GM15510 (cell line): ENCODE measurements around the gene PRR7.
A peak's percentile ranks its signal among the peaks of the same experiment; 100 is the strongest.

ENCODE experiments used
- POLR2A ChIP-seq: IDR thresholded peaks from 3 replicates; pipeline ENCODE4 v1.6.1; 2011; ENCODE audit warnings: borderline replicate concordance; ENCODE audit not compliant: insufficient read length; ENCODE audit errors: extremely low read depth

PRR7 gene, protein sequence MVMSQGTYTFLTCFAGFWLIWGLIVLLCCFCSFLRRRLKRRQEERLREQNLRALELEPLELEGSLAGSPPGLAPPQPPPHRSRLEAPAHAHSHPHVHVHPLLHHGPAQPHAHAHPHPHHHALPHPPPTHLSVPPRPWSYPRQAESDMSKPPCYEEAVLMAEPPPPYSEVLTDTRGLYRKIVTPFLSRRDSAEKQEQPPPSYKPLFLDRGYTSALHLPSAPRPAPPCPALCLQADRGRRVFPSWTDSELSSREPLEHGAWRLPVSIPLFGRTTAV

DNA sequence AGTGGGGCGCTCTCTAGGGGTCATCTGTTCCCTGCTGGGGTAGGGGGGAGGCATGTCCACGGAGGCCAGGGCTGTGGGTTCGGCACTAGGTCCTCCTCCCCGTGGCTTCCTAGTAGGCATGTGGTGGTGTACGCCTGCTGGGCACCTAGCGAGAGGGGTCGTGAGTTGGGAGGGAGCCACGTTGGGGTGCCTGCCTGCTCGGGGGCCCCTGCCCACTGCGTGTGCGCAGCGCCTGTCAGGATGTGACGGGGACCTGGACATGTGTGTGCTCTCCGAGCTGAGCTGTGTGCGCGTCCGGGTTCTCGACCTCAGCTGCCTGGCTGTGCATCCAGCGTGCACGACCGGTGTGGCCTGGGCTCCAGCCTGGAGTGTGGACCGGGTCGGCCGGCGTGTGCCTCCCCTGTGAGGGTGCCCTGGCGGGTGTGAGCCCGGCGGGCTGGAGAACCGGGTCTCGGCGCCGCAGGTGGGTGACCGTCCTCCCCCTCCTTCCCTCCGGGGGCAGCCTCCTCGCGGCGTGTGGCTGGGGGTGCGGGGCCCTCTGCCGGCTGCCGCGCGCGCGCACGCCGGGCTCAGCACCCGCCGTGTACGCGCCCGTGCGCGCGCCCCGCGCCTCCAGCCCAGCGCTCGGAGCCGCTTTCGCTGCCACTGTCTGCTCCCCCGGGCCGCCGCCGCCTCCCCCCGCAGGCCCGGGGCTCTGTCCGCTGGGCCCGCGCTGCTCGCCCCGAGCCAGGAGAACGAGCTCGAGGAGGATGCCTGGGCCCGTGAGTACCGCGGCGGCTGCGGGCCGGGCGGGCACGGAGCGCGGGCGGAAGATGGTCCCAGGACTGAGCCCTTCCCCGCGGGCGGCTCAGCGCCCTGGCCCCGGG, at the start of gene PRR7:
PRR7 (plus strand) TSS at position 615 of the 866 bp plus-strand sequence. CDS start 8,254 bp downstream, outside the sequence.
- TF ChIP-seq POLR2A: peak; percentile 65

DNA sequence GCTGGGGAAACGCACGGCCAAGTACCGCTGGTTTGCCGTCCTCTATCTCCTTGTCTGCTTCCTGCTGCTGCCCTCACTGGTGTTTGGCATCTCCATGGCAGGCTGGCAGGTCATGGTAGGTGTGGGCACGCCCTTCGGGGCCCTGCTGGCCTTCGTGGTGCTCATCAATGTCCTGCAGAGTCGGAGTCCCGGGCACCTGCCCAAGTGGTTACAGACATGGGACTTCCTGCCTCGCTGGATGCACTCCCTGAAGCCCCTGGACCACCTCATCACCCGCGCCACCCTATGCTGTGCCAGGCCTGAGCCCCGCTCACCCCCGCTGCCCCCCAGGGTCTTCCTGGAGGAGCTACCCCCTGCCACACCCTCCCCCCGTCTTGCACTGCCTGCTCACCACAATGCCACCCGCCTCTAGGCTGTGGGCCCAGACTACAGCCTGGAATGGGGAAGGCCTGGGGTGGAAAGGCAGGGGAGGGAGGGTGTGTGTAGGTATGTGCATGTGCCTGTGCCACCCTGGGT, 48.7 kb upstream of the PRR7 start:
- no peak for TF ChIP-seq POLR2A

DNA sequence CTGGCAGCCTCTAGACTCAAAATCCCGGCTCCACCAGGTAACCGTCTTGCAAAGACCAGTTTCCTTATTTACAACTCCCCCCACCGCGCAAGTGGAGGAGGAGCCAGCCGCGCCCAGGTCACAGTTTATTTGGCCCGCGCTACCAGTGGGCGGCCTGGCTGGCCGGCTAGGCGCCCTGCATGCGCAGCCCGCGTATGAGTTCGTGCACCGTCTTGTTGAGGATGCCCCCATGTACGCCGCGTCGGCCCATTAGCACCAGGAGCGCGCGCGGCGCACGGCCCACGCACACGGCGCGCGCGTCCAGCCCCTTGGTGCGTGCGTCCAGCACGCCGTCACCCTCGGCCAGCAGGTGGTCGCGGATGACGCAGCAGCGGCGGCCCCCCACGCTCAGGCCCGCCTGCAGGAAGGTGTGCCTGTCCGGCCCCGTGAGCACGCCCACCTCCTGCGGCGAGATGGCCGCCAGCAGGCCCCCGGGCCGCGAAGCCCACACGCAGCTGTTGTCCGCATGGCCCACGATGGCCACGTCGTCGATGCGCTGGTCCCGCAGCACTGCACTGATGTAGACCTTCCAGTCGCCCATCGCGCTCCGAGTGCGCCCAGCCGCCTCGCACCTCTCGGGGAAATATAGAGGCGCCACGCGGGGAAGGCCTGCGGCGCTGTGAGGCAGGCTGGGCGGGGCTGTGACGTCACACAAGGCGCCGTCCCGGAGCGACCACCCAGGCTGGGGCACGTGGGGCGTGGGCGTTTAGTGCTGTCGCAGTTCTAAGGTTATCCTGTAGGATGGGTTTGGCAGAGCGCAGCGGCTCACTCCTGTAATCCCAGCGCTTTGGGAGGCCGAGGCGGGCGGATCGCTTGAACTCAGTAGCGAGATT, 46.4 kb upstream of the PRR7 start, which contains the start of gene PFN3:
PFN3 (minus strand) TSS at position 665 of the 872 bp plus-strand sequence; CDS start at position 580, 85 bp downstream.
- TF ChIP-seq POLR2A: no peak

DNA sequence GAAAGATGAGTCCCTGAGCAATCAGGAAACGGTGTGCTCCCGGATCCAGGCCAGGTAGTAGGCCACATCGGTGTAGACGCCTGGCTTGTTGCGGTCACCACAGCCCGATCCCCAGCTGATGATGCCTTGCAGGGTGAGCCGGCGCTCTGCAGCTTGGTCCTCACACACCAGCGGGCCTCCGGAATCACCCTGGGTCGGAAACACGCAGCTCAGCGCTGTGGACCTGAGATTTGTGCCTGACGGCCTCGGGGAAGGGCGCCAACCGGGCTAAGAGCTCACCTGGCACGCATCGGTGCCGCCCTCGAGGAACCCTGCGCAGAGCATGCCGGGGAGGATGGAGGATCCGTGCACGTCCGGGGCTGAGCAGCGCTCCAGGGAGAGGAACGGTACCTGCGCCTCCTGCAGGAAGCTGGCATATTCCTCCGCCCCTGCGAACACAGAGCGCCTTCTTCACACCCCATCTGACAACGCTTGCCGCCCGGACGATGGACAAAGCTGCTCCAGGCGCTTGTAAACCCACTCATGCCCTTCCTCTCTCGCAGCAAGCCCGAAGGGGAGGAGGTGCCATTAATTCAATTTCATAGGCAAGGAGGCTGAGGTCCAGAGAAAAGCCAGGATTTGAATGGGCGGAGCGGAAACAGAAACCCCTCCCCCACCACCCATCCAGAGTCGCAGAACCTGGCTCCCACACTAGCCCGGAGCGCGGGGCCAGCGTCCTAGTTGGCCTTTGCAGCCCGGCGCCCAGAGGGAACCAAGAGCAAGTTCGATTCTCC, 44.2 kb upstream of the PRR7 start:
- TF ChIP-seq POLR2A: no peak

DNA sequence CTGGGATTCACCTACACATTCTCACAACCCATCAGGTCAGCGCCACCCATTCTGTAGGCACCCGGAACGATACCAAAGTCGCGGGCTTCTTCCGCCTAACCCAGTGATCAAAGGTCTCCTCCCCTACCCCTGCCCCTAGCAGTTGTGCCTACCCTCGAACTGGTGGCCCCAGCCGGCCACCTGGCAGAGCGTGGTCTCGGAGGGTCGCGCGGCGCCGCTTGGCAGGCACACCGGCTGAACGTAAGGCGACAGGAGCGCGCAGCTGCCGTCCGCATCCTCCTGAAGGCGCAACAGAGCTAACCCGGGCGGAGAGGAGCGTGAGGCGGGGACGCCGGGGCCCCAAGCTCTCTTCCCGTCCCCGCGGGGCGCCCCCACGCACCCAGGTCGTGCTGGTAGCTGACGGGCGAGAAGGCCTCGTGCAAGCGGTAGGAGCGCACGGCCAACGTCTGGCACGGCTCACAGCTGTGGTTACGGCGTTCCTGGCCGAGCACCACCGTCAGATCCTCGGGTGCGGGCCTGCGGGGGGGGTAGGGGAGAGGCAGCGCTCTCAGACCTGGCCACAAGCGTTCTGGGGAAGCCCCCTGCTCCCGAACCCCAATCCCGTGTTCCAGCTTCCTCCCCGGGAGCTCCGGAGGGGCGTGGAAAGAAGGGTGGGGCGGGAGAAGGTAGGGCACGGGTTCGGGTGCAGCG, 43.4 kb upstream of the PRR7 start:
- no peak for TF ChIP-seq POLR2A

DNA sequence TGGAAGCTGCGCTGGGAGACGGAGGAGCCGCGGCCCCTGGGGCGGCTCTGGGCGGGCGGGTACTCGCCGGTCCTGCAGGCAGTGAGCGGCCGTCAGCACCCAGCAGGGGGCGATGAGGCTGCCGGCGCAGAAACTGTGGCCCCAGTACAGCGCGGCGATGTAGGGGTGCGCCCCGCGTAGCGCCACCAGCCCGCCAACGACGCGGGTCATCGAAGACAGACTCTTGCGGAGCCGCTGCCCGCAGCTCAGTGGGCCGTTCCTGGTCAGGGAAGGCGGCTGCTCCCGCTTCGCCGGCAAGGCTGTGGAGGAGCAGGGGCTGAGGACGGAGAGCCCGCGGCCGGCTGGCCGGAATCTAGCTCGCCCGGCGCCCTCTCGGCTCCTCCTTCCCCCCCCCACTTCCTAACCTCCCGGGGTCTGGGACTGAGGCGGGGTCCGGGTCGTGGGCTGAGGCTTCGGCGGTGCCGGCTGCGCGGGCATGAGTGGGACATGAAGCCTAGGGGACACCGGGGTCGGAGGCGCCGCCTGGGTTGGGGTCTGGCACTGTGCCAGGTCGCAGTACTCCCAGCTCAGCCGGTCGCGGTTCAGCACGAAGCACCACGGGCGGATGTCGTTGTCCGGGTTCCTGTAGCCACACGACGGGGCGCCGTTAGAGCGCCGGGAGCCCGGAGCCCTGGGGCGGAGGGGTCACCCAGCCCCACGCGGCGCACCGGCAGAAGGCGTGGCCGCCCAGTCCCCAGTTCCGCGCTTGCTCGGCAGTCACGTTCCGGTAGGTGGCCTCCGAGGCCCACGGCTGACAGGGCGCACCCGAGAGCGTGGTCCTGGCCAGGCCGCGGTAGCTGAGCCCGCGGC, 42.6 kb upstream of the PRR7 start:
- TF ChIP-seq POLR2A: peak; percentile 33

DNA sequence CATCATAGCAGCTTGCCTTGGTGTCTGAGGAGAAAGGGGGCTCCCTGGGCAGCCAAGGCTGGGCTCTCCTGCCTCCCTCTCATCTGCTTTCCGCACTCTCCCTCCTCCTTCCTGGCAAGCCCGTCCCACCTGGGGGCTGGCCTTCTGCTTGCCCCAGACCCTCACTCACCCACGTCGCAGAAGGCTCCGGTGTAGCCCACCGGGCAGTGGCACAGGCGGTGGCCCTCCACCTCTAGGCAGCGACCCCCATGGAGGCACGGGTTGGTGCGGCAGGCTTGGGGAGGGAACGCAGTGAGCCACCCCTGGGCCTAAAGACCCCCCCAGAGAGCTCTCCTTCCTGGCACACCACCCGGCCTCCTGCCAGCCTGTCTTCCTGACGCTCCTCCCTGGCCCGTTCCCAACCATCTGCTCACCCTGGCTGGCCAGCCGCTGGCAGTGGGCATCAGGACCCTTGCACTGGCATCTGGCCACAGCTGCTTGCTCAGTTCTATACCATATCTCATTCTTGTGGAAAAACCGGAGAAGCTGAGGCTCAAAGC, 41.9 kb upstream of the PRR7 start:
- no peak for TF ChIP-seq POLR2A

DNA sequence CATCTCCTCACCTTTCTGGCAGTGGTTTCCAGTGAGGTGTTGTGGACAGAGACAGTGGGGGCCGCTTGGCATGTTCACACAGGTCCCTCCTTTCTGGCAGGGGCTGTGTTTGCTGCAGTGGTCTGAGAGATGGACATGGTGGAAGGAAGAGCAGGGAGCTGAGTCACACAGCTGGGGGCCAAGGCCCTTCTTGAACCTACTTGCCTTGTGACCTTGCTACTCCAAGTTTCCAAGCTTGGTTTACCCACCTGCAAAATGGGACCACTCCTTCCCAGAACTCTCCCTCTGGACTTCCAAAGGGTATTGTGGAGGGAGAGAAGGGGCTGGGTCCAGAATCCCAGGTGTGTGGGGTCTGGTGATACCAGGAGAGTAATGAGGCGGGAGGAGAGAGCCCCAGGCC, 41.3 kb upstream of the PRR7 start:
- TF ChIP-seq POLR2A: no peak

DNA sequence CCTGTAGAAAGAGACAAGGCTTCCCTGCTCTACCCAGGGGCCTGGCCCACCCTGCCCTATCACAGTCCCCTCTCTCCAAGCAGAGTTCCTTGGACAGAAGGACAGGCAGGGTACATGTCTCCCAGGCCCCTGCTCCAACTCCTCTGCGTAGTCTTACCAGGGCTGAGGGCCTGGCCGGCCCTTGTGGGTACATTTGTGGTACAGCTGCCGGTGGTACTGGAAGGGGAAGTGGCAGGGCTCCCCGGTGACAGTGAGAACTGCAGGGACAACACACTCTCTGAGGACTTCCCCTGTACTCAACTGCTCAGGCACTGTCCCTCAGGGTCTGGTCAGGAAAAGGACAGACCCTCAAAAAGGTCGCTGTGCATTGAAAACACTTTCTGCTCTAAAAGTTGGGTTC, 40.8 kb upstream of the PRR7 start:
- TF ChIP-seq POLR2A: no peak

DNA sequence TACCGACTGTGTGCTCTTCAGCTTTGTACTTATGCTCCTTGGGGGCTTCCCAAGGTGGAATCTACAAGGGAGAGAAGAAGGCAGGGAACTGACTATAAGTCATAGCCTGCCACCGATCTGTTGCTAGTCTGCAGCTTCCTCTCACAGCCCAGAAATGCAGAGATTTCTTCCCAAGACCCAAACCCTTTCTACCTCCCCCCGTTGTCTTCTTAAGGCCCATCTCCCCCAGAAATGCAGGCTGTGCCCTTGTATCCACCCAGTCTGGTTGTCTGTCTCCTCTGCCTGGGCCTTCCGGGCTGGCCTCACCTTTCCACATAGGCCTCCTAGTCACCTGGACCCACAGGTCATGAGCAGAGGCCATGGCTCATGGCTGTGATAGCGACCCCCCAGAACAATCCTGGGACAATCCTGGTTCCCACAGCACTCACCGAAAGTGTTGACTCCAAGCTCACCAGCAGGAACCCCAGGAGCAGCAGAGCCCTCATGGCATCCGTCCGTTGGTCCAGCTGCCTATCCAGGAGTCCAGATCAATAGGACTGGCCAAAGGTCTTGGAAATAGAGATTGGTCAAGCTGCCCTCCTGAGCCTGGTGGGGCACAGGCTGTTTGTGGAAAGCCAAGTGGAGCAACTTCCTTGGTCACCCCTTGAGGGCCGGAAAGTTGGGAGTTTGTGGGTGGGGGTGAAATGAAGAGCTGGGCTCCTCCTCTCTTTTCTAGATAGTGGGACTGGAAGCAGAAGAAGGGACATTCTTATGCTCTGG, 37.4 kb upstream of the PRR7 start, which contains the start of gene F12:
F12 (minus strand) TSS at position 522 of the 759 bp plus-strand sequence; CDS start at position 485, 37 bp downstream.
- no peak for TF ChIP-seq POLR2A

DNA sequence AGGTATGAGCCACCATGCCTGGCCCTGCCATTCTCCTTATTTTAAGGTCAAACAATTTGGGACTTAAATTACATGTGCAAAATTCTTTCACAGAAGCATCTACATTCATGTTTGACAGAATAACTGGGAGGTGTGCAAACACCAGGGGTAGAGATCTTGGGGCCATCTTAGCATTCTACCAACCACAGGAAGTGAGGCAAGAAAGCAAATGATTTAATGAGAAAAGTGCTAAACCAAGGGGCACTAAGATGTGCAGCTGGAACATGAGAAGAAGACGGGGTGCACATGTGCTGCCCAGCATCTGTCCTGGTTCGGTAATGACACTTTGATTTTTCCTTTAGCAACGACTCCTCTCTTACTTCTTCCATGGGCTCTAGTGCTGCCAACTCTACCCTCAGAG, 36.0 kb upstream of the PRR7 start:
- no peak for TF ChIP-seq POLR2A
